SU-DHL-6 (cell line): ENCODE data around the gene PTPRG.

ENCODE experiments used
- H2AFZ ChIP-seq: fragments of 200-600 bp; sonication (generic); 2 replicates; pipeline ENCODE4 v1.6.1; 2014; ENCODE audit warnings: low read depth, mild to moderate bottlenecking, moderate library complexity, mixed read lengths, antibody characterized with exemption, low read length; ENCODE audit not compliant: severe bottlenecking
- H3F3A ChIP-seq: fragments of 200-600 bp; shearing (Covaris generic); 2 replicates; pipeline ENCODE4 v1.6.0; 2016; ENCODE audit warnings: antibody characterized with exemption, mild to moderate bottlenecking; ENCODE audit not compliant: insufficient read depth
- H3K27ac ChIP-seq: fragments of 200-600 bp; sonication (generic); 2 replicates; pipeline ENCODE4 v1.5.1; 2016; ENCODE audit warnings: low read depth, mild to moderate bottlenecking, low read length, moderate library complexity, mixed read lengths
- H3K27me3 ChIP-seq: fragments of 200-600 bp; sonication (generic), shearing (Covaris generic); 2 replicates; pipeline ENCODE4 v1.6.0; 2014; ENCODE audit warnings: mild to moderate bottlenecking, low read length
- H3K36me3 ChIP-seq: fragments of 200-600 bp; sonication (generic); 2 replicates; pipeline ENCODE4 v1.6.1; 2014; ENCODE audit warnings: mild to moderate bottlenecking, low read length, mixed read lengths
- H3K4me2 ChIP-seq: fragments of 300-600, 200-600 bp; shearing (Covaris generic), sonication (generic); 2 replicates; pipeline ENCODE4 v1.6.0; 2014; ENCODE audit warnings: low read length, low read depth, mild to moderate bottlenecking; ENCODE audit not compliant: poor library complexity, severe bottlenecking
- H3K4me3 ChIP-seq: fragments of 200-600 bp; sonication (generic); 2 replicates; pipeline ENCODE4 v1.5.1; 2014; ENCODE audit warnings: antibody characterized with exemption, low read length, mild to moderate bottlenecking, mixed read lengths; ENCODE audit not compliant: insufficient read depth, poor library complexity, severe bottlenecking
- H3K79me2 ChIP-seq: fragments of 200-600 bp; sonication (generic); 2 replicates; pipeline ENCODE4 v1.6.1; 2014; ENCODE audit warnings: mild to moderate bottlenecking, low read length, moderate library complexity; ENCODE audit not compliant: insufficient read depth
- H3K9ac ChIP-seq: fragments of 200-600 bp; sonication (generic); 2 replicates; pipeline ENCODE4 v1.7.0; 2014; ENCODE audit warnings: mild to moderate bottlenecking, low read length
- H3K9me2 ChIP-seq: fragments of 200-600 bp; sonication (generic); replicated peaks from 2 replicates; pipeline ENCODE4 v1.6.1; 2014; ENCODE audit warnings: low read length; ENCODE audit not compliant: insufficient read depth
- H3K9me3 ChIP-seq: fragments of 200-600 bp; sonication (generic); 2 replicates; pipeline ENCODE4 v1.6.1; 2014; ENCODE audit warnings: low read length, mixed read lengths; ENCODE audit not compliant: insufficient read depth
- H4K20me1 ChIP-seq: fragments of 200-600 bp; sonication (generic); 2 replicates; pipeline ENCODE4 v1.6.1; 2014; ENCODE audit warnings: low read depth, mild to moderate bottlenecking, antibody characterized with exemption, low read length, moderate library complexity, mixed read lengths
- EZH2phosphoT487 ChIP-seq: fragments of 200-600 bp; sonication (generic), shearing (Covaris generic); conservative IDR thresholded peaks from 2 replicates; pipeline ENCODE4 v1.6.1; 2018; ENCODE audit warnings: mild to moderate bottlenecking, antibody characterized with exemption, low read length, moderate library complexity, mixed read lengths
- TF ChIP-seq, protein P1 (sequence below): fragments of 200-600 bp; sonication (generic); IDR thresholded peaks from one replicate; pipeline ENCODE4 v1.5.1; 2017; ENCODE audit warnings: antibody characterized with exemption, mild to moderate bottlenecking, low read length, moderate library complexity; ENCODE audit not compliant: insufficient read depth, poor library complexity, severe bottlenecking

The PTPRG gene

DNA sequence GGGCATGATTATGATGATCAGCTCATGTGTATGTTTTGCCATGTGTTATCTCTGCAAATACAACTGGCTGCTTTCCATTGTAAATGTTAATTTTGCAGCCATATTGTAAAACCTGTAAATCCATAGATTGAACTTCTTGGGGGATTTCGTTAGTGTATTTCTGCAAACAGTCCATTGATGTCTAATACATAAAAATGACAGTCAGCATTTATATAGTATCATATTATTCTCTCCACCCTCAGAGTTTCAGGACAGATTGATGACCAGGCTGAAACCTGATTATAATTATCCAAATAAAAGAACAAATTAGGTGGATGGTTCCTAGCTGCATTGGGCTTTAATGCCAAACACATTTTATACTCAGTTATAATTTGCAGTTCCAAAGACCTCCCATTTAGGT lies 535.1 kb downstream of the PTPRG start:
- no peak for TF ChIP-seq EZH2phosphoT487
- TF ChIP-seq, protein P1, sequence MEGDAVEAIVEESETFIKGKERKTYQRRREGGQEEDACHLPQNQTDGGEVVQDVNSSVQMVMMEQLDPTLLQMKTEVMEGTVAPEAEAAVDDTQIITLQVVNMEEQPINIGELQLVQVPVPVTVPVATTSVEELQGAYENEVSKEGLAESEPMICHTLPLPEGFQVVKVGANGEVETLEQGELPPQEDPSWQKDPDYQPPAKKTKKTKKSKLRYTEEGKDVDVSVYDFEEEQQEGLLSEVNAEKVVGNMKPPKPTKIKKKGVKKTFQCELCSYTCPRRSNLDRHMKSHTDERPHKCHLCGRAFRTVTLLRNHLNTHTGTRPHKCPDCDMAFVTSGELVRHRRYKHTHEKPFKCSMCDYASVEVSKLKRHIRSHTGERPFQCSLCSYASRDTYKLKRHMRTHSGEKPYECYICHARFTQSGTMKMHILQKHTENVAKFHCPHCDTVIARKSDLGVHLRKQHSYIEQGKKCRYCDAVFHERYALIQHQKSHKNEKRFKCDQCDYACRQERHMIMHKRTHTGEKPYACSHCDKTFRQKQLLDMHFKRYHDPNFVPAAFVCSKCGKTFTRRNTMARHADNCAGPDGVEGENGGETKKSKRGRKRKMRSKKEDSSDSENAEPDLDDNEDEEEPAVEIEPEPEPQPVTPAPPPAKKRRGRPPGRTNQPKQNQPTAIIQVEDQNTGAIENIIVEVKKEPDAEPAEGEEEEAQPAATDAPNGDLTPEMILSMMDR: no peak
- Histone ChIP-seq H3K36me3 (no peaks in the 10 kb centered on the region), H3K4me2 (no peak overlapping the region), H2AFZ (no peak overlapping the region), H4K20me1 (no peaks in the 10 kb centered on the region), H3K4me3 (no peak overlapping the region), H3K9me2 (no peaks in the 10 kb centered on the region), H3K9me3 (no peaks in the 10 kb centered on the region), H3K79me2 (no peaks in the 10 kb centered on the region), H3F3A (no peaks in the 10 kb centered on the region), H3K27ac (no peak overlapping the region), H3K9ac (no peak overlapping the region), H3K27me3 (no peaks in the 10 kb centered on the region)

DNA sequence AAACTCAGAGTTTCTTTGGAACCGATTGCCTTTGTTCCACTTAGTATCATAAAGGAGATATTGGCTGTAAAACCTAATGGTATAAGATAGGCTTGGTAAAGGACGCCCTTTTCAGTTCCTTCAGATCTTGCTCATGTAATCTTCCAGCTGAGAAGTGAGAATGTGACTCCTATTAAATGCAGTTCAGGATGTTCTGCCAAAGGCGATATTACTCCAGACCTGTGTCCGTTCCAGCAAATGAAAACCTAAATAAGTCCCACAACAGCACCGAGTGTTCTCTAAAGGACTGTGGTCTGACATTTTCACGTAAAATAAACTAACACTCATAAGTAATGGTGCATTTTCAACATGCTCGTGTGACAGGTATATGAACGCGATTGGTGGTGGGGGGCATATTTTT lies 535.8 kb downstream of the PTPRG start:
- Histone ChIP-seq H2AFZ (no peak overlapping the region), H3K27me3 (no peaks in the 10 kb centered on the region), H3K9ac (no peak overlapping the region), H3K27ac (no peak overlapping the region), H3K79me2 (no peaks in the 10 kb centered on the region), H3K4me3 (no peak overlapping the region), H3F3A (no peaks in the 10 kb centered on the region), H3K4me2 (no peak overlapping the region), H3K9me2 (no peaks in the 10 kb centered on the region), H3K36me3 (no peaks in the 10 kb centered on the region), H3K9me3 (no peaks in the 10 kb centered on the region), H4K20me1 (no peaks in the 10 kb centered on the region)
- TF ChIP-seq, protein P1: no peak
- no peak for TF ChIP-seq EZH2phosphoT487

DNA sequence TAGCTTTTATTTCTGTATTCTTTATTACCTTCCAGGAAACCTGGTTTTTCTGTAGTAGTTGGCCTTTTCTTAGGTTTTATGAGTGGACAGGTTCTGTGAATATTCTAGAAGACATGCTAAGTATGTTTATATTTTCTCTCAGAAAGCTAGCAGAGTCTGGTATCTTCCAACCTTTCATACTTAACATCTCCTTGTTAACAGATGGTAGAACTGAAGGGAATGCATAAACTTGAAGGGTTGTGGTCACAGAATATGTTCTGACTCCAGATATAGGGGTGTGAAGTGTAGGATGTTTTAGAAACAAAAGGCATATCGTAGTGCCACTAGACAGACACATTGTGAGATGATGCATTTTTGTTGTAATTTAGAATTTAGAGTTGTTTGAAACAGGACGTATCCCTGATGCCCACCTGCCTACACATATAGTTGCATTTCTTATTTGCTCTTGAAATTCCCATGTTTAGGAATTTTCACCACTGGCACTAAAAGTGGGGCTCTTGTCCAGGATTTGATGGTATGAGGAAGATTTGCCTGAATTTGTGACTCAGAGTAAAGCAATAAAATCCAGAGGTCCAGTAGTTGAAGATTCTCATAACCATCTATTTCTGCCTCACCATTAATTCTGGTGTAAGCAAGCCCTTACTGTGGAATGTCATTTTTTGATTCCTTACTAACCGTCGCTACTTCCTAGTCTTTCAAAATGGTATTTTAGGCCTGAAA lies 537.4 kb downstream of the PTPRG start:
- H3K27me3 ChIP-seq: no peaks in the 10 kb centered on the region
- H3K36me3 ChIP-seq: no peaks in the 10 kb centered on the region
- no peaks in the 10 kb centered on the region for H3K9me3 ChIP-seq
- no peaks in the 10 kb centered on the region for H3K9me2 ChIP-seq
- no peaks in the 10 kb centered on the region for H3F3A ChIP-seq
- no peak overlapping the region for H3K9ac ChIP-seq
- H3K79me2 ChIP-seq: no peaks in the 10 kb centered on the region
- H3K4me2 ChIP-seq: no peak overlapping the region
- H2AFZ ChIP-seq: no peak overlapping the region
- no peaks in the 10 kb centered on the region for H4K20me1 ChIP-seq
- no peak overlapping the region for H3K27ac ChIP-seq
- TF ChIP-seq, protein P1: no peak
- TF ChIP-seq EZH2phosphoT487: no peak
- H3K4me3 ChIP-seq: no peak overlapping the region
